Measurements from ENCODE around the gene ADCY5.

Gene ADCY5

DNA sequence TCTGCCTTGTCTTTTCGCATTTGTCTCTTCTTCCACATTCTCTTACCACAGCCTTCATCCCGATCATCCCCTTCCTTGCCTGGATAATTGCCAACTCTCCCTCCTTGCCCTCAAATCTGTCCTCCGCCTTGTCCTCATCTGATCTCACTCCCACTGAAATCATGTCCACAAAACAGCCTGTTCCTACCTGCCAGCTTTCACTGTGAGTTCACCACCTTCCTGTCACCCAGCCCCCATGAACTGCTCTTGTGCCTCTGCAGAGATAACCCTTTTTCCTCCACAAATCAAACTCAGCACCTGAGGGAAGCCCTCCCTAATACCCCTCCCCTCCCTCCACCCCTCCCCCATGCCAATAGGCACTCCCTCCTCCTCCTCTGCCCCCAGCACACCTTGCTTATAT, 4.8 kb upstream of the ADCY5 start:
- H3K4me3 ChIP-seq (ENCODE audit: low read depth, low read length), result no peak overlapping the region
- no peaks in the 10 kb centered on the region for H3K36me3 ChIP-seq (ENCODE audit: control insufficient read depth, insufficient read depth, low read length)
- no peaks in the 10 kb centered on the region for H3K9me3 ChIP-seq (ENCODE audit: control insufficient read depth, insufficient read depth, low read length)
- H3K27me3 ChIP-seq (ENCODE audit: control insufficient read depth, insufficient read depth, low read length), result peaks cover 18% of the 10 kb centered on the region
- H3K9ac ChIP-seq (ENCODE audit: low read depth, low read length), result no peak overlapping the region
- peaks cover 13% of the 10 kb centered on the region for H3K4me1 ChIP-seq (ENCODE audit: control insufficient read depth, insufficient read depth, low read length)

GRCh38 chr3:123451186-123451585, 2.3 kb upstream of the ADCY5 start:
- H3K4me1 ChIP-seq (ENCODE audit: control insufficient read depth, insufficient read depth, low read length), result peaks cover 5% of the 10 kb centered on the region
- no peak overlapping the region for H3K9ac ChIP-seq (ENCODE audit: low read depth, low read length)
- H3K4me3 ChIP-seq (ENCODE audit: low read depth, low read length), result no peak overlapping the region
- no peaks in the 10 kb centered on the region for H3K9me3 ChIP-seq (ENCODE audit: control insufficient read depth, insufficient read depth, low read length)
- H3K27me3 ChIP-seq (ENCODE audit: control insufficient read depth, insufficient read depth, low read length), result peaks cover 38% of the 10 kb centered on the region
- H3K36me3 ChIP-seq (ENCODE audit: control insufficient read depth, insufficient read depth, low read length), result no peaks in the 10 kb centered on the region

GRCh38 chr3:123449997-123450604, 1.2 kb upstream of the ADCY5 start:
- peaks cover 5% of the 10 kb centered on the region for H3K4me1 ChIP-seq (ENCODE audit: control insufficient read depth, insufficient read depth, low read length)
- peaks cover 42% of the 10 kb centered on the region for H3K27me3 ChIP-seq (ENCODE audit: control insufficient read depth, insufficient read depth, low read length)
- H3K9me3 ChIP-seq (ENCODE audit: control insufficient read depth, insufficient read depth, low read length), result no peaks in the 10 kb centered on the region
- no peaks in the 10 kb centered on the region for H3K36me3 ChIP-seq (ENCODE audit: control insufficient read depth, insufficient read depth, low read length)
- no peak overlapping the region for H3K9ac ChIP-seq (ENCODE audit: low read depth, low read length)
- H3K4me3 ChIP-seq (ENCODE audit: low read depth, low read length), result peak overlapping the region; percentile 46

- Histone ChIP-seq H3K27me3 (ENCODE audit: control insufficient read depth, insufficient read depth, low read length) (peaks cover 42% of the 10 kb centered on the region), H3K36me3 (ENCODE audit: control insufficient read depth, insufficient read depth, low read length) (no peaks in the 10 kb centered on the region), H3K4me3 (ENCODE audit: low read depth, low read length) (peak overlapping the region; percentile 46), H3K9me3 (ENCODE audit: control insufficient read depth, insufficient read depth, low read length) (no peaks in the 10 kb centered on the region), H3K9ac (ENCODE audit: low read depth, low read length) (no peak overlapping the region), H3K4me1 (ENCODE audit: control insufficient read depth, insufficient read depth, low read length) (peaks cover 8% of the 10 kb centered on the region)
These were observed 459 bp upstream of the ADCY5 start for GRCh38 chr3:123449102-123449996.

DNA sequence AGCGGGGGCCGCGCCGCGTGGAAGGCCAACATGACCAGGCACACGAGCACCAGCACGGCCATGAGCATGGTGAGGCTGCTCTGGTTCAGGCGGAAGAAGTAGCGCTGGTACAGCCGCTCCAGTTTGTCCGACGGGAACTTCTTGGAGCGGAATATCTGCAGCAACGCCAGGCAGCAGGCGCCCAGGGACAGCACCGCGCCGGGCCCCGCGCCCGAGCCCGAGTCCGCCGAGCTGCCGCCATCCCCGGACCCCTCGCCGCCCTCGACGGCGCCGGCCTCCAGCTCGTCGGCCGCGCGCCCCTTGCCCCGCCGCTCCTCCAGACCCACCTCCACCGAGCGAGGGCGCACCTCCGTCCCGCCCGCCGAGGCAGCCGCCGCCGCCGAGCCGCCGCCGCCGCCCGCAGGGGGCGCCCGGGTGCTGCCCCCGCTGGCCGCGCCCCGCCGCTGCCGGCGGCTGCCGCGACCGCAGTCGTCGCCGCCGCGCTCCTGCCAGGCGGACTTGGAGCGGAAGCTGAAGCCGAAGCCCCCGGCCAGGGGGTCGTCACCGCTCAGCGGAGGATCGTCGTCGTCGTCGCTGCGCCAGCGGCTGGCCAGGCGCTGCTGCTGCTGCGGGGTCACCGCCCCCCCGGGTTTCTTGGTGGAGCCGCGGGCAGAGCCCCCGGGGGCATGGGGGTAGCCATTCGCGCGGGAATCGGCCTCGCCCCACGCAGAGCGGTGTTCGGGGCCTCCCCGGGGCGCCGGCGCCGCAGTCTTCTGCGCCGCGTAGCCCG, 957 bp downstream of the ADCY5 start:
- Histone ChIP-seq H3K4me3 (ENCODE audit: low read depth, low read length) (peak overlapping the region; percentile 56), H3K9me3 (ENCODE audit: control insufficient read depth, insufficient read depth, low read length) (no peaks in the 10 kb centered on the region), H3K9ac (ENCODE audit: low read depth, low read length) (no peak overlapping the region), H3K27me3 (ENCODE audit: control insufficient read depth, insufficient read depth, low read length) (peaks cover 39% of the 10 kb centered on the region), H3K36me3 (ENCODE audit: control insufficient read depth, insufficient read depth, low read length) (no peaks in the 10 kb centered on the region), H3K4me1 (ENCODE audit: control insufficient read depth, insufficient read depth, low read length) (peaks cover 7% of the 10 kb centered on the region)

DNA sequence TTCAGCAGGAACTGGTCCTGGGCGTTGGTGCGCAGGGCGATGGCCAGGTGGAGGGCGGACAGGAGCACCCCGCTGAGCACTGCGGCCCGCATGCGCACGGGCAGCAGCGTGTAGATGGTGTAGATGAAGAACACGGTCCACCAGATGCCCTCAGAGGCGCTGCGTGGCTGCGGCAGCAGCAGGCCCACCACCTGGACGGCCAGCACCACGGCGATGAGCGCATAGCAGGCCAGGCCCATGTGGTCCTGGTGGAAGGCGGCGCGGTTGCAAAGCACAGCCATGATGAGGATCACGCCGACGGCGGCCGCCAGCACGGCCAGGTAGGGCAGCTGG, 1.5 kb downstream of the ADCY5 start:
- no peak overlapping the region for H3K9ac ChIP-seq (ENCODE audit: low read depth, low read length)
- H3K9me3 ChIP-seq (ENCODE audit: control insufficient read depth, insufficient read depth, low read length), result no peaks in the 10 kb centered on the region
- H3K27me3 ChIP-seq (ENCODE audit: control insufficient read depth, insufficient read depth, low read length), result peaks cover 39% of the 10 kb centered on the region
- H3K36me3 ChIP-seq (ENCODE audit: control insufficient read depth, insufficient read depth, low read length), result no peaks in the 10 kb centered on the region
- peak overlapping the region; percentile 43 for H3K4me3 ChIP-seq (ENCODE audit: low read depth, low read length)
- H3K4me1 ChIP-seq (ENCODE audit: control insufficient read depth, insufficient read depth, low read length), result peaks cover 7% of the 10 kb centered on the region

- Histone ChIP-seq H3K4me3 (ENCODE audit: low read depth, low read length) (no peak overlapping the region), H3K27me3 (ENCODE audit: control insufficient read depth, insufficient read depth, low read length) (peaks cover 39% of the 10 kb centered on the region)
These were observed 2.2 kb downstream of the ADCY5 start for GRCh38 chr3:123446610-123447109.

DNA sequence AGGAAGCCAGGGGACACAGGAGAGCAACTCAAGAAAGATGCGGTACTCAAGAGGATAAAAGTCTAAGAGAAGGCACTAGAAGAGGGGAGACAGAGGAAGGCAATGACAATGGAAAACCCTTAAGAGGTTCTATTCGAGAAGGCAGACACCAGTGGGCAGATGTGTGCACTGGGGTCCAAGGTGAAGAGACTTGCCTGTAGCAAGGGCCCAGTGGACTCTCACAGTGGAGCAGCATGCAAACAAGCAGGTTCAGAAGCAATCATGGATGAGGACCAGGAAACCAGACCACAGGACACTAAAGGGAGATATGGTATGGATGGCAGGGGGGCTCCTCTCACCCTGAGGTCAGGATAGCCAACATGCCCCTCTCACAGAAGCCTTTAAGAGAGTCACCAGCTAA, 2.7 kb downstream of the ADCY5 start:
- Histone ChIP-seq H3K4me3 (ENCODE audit: low read depth, low read length) (no peak overlapping the region), H3K4me1 (ENCODE audit: control insufficient read depth, insufficient read depth, low read length) (peaks cover 7% of the 10 kb centered on the region), H3K9ac (ENCODE audit: low read depth, low read length) (no peak overlapping the region), H3K27me3 (ENCODE audit: control insufficient read depth, insufficient read depth, low read length) (peaks cover 36% of the 10 kb centered on the region), H3K36me3 (ENCODE audit: control insufficient read depth, insufficient read depth, low read length) (no peaks in the 10 kb centered on the region), H3K9me3 (ENCODE audit: control insufficient read depth, insufficient read depth, low read length) (no peaks in the 10 kb centered on the region)

More at GRCh38 chr3:123446610-123447109, 2.2 kb downstream of the ADCY5 start:
- Histone ChIP-seq H3K9me3 (ENCODE audit: control insufficient read depth, insufficient read depth, low read length) (no peaks in the 10 kb centered on the region), H3K36me3 (ENCODE audit: control insufficient read depth, insufficient read depth, low read length) (no peaks in the 10 kb centered on the region), H3K9ac (ENCODE audit: low read depth, low read length) (no peak overlapping the region), H3K4me1 (ENCODE audit: control insufficient read depth, insufficient read depth, low read length) (peaks cover 7% of the 10 kb centered on the region)

GRCh38 chr3:123445702-123446101, 3.2 kb downstream of the ADCY5 start:
- Histone ChIP-seq H3K4me3 (ENCODE audit: low read depth, low read length) (no peak overlapping the region), H3K9ac (ENCODE audit: low read depth, low read length) (no peak overlapping the region), H3K9me3 (ENCODE audit: control insufficient read depth, insufficient read depth, low read length) (no peaks in the 10 kb centered on the region), H3K27me3 (ENCODE audit: control insufficient read depth, insufficient read depth, low read length) (peaks cover 31% of the 10 kb centered on the region), H3K36me3 (ENCODE audit: control insufficient read depth, insufficient read depth, low read length) (no peaks in the 10 kb centered on the region), H3K4me1 (ENCODE audit: control insufficient read depth, insufficient read depth, low read length) (peaks cover 7% of the 10 kb centered on the region)

DNA sequence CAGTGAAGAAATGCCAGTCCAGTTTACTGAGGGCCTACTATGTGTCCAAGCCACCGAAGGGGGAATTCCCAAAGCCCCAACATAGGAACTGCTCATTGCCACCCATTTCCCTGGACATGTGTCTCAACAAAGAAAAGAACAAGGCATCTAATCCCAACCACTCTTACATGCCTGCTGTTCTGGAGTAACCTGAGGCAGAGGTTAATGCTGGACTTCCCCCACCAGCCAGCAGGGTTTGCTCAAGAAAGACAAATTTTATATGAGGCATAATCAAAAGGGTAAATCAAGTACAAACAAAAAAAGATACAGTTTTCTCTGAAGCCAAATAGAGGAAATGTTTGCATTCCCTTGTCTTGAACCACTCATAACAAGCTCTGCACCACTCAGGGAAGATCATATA, 4.1 kb downstream of the ADCY5 start:
- peaks cover 25% of the 10 kb centered on the region for H3K27me3 ChIP-seq (ENCODE audit: control insufficient read depth, insufficient read depth, low read length)
- no peak overlapping the region for H3K4me3 ChIP-seq (ENCODE audit: low read depth, low read length)
- H3K36me3 ChIP-seq (ENCODE audit: control insufficient read depth, insufficient read depth, low read length), result no peaks in the 10 kb centered on the region
- no peak overlapping the region for H3K9ac ChIP-seq (ENCODE audit: low read depth, low read length)
- no peaks in the 10 kb centered on the region for H3K9me3 ChIP-seq (ENCODE audit: control insufficient read depth, insufficient read depth, low read length)
- peaks cover 4% of the 10 kb centered on the region for H3K4me1 ChIP-seq (ENCODE audit: control insufficient read depth, insufficient read depth, low read length)

DNA sequence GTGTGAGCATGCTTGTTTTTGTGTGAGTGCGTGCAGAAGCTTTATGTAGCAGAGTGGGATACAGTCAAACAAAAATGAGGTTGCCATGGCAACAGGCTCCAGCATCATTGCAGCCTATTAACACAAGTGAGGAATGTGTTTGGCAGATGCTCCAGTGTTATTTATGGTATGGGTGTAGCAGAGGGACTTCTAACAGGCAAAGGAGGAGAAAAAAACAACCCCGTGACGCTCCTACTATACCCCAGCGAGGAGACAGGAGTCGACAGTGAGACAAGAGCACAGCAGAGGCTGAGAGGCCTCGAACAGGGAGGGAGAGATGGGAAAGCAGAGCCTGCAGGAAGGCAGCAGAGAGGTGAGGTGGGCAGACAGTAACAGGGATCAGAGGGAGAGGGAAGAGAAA, 4.9 kb downstream of the ADCY5 start:
- Histone ChIP-seq H3K36me3 (ENCODE audit: control insufficient read depth, insufficient read depth, low read length) (no peaks in the 10 kb centered on the region), H3K27me3 (ENCODE audit: control insufficient read depth, insufficient read depth, low read length) (peaks cover 25% of the 10 kb centered on the region), H3K9ac (ENCODE audit: low read depth, low read length) (no peak overlapping the region), H3K4me1 (ENCODE audit: control insufficient read depth, insufficient read depth, low read length) (peaks cover 4% of the 10 kb centered on the region), H3K4me3 (ENCODE audit: low read depth, low read length) (no peak overlapping the region), H3K9me3 (ENCODE audit: control insufficient read depth, insufficient read depth, low read length) (no peaks in the 10 kb centered on the region)

Measured in iPS-15b (cell line).